Activated CD4-positive, alpha-beta memory T cell treated with anti-CD3 and anti-CD28 coated beads for 36 hours (primary cell): Measurements from ENCODE around the gene CDK14. TPM values are rescaled to one million over a fixed set of nuclear protein-coding genes. Genes with fewer than 3 reads are reported as not detected.

Experiments used
- CTCF ChIA-PET: fragments of 350-600 bp; sonication (Branson Sonifier 250); formaldehyde crosslinking; loops from one replicate; lab custom pipeline; 2021; ENCODE audit warnings: antibody characterized with exemption, inconsistent platforms; lab: Charles Lee
- POLR2A ChIA-PET: fragments of 350-600 bp; sonication (Branson Sonifier 250); formaldehyde crosslinking; loops from one replicate; lab custom pipeline; 2021; ENCODE audit warnings: antibody characterized with exemption; lab: Charles Lee
- DNase-seq: peaks from one replicate; pipeline ENCODE4 v3.0.0-alpha.2; 2020
- H3K27ac Mint-ChIP-seq: one replicate; pipeline ENCODE4 v1.8.0; 2021; ENCODE audit warnings: mixed read lengths
- H3K27me3 Mint-ChIP-seq: one replicate; pipeline ENCODE4 v1.8.0; 2021; ENCODE audit warnings: mixed read lengths
- H3K36me3 Mint-ChIP-seq: one replicate; pipeline ENCODE4 v1.8.0; 2021; ENCODE audit warnings: mixed read lengths
- H3K4me1 Mint-ChIP-seq: one replicate; pipeline ENCODE4 v1.8.0; 2021; ENCODE audit warnings: low read depth, mixed read lengths
- H3K4me3 Mint-ChIP-seq: one replicate; pipeline ENCODE4 v1.8.0; 2021; ENCODE audit warnings: mild to moderate bottlenecking, mixed read lengths
- H3K9me3 Mint-ChIP-seq: one replicate; pipeline ENCODE4 v1.8.0; 2021; ENCODE audit warnings: mixed read lengths
- intact Hi-C: fragments of 100-400 bp; cut with micrococcal nuclease; formaldehyde crosslinking; loops from one replicate; pipeline ENCODE4 v1.15.1; 2023
- total RNA-seq, 2 experiments: library from RNA; stranded (reverse); gene quantifications; one replicate each; pipeline ENCODE4 v1.2.3, GENCODE V29; 2021

The CDK14 gene
- total RNA-seq, 2 experiments from 2014 or later: not detected

- no peaks in the 10 kb centered on the region for H3K4me1 Mint-ChIP-seq
- intact Hi-C loops: no loop called here
Observed at GRCh38 chr7:90894122-90894521, 298.0 kb downstream of the CDK14 start.

GRCh38 chr7:90896458-90896857, 300.3 kb downstream of the CDK14 start:
- ChIA-PET CTCF (no interaction called here), POLR2A (no interaction called here)
- DNase-seq: no peak
- Mint-ChIP-seq H3K4me1 (no peaks in the 10 kb centered on the region), H3K36me3 (no peaks in the 10 kb centered on the region), H3K9me3 (peaks cover 3% of the 10 kb centered on the region), H3K4me3 (no peak overlapping the region), H3K27me3 (no peaks in the 10 kb centered on the region), H3K27ac (no peak overlapping the region)
- intact Hi-C loops: no loop called here

More at GRCh38 chr7:90894122-90894521, 298.0 kb downstream of the CDK14 start:
- H3K27me3 Mint-ChIP-seq: no peaks in the 10 kb centered on the region
- DNase-seq: no peak
- POLR2A ChIA-PET: no interaction called here
- H3K9me3 Mint-ChIP-seq: peaks cover 3% of the 10 kb centered on the region
- no peaks in the 10 kb centered on the region for H3K36me3 Mint-ChIP-seq
- CTCF ChIA-PET: no interaction called here
- no peak overlapping the region for H3K4me3 Mint-ChIP-seq
- H3K27ac Mint-ChIP-seq: no peak overlapping the region

- Mint-ChIP-seq H3K27ac (no peak overlapping the region), H3K27me3 (no peaks in the 10 kb centered on the region), H3K4me1 (no peaks in the 10 kb centered on the region), H3K36me3 (no peaks in the 10 kb centered on the region), H3K9me3 (peaks cover 2% of the 10 kb centered on the region), H3K4me3 (no peak overlapping the region)
- intact Hi-C loops: no loop called here
- ChIA-PET POLR2A (no interaction called here), CTCF (no interaction called here)
- no peak for DNase-seq
Observed at GRCh38 chr7:90897961-90898469, 301.9 kb downstream of the CDK14 start.

GRCh38 chr7:90900628-90901356, 304.7 kb downstream of the CDK14 start:
- Mint-ChIP-seq H3K4me1 (no peaks in the 10 kb centered on the region), H3K36me3 (no peaks in the 10 kb centered on the region), H3K9me3 (no peaks in the 10 kb centered on the region), H3K27me3 (no peaks in the 10 kb centered on the region), H3K4me3 (no peak overlapping the region), H3K27ac (no peak overlapping the region)
- no peak for DNase-seq
- ChIA-PET CTCF (no interaction called here), POLR2A (no interaction called here)
- intact Hi-C loops: no loop called here

DNA sequence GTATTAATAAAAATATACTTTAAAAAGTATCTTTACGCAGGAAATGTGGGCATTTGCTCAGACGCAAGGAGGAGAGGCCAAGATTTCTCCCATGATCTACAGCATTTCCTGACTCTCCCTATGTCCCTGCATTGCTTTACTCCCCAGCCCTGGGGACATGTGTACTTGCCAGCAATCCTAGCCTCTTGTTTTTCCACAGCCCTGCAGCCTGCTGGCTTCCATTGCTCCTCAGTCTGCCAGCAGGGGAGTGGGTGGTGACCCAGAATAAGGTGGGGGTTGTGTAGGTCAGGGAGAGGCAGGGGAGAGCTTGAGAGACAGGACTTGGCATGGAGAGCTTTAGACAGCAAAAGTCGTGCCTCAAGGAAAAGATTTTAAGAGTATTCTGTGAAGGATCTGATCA, 307.7 kb downstream of the CDK14 start:
- no peak overlapping the region for H3K4me3 Mint-ChIP-seq
- no peaks in the 10 kb centered on the region for H3K4me1 Mint-ChIP-seq
- DNase-seq: no peak

DNA sequence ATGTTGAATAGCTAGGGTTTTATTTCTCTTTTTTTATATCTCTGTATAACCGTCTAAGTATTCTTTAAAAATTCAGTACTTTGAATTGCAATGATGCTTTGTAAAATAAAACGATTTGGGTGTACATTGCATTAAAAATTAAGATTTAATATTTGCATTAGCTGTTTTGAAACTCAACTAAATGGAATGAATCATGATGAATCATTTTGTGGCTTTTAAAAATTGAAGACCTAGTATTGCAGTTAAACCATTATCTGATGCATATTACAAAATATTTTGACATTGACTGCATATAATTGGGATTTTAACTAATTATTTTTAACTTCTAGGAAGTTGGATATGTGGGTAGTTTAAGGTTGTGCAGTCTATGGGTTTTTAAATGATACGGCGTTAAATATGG, 314.0 kb downstream of the CDK14 start:
- no peak for DNase-seq
- Mint-ChIP-seq H3K9me3 (no peaks in the 10 kb centered on the region), H3K27me3 (no peaks in the 10 kb centered on the region), H3K27ac (no peak overlapping the region), H3K4me1 (no peaks in the 10 kb centered on the region), H3K36me3 (no peaks in the 10 kb centered on the region), H3K4me3 (no peak overlapping the region)
- CTCF ChIA-PET: no interaction called here
- intact Hi-C loops: no loop called here
- POLR2A ChIA-PET: no interaction called here

More for the DNA sequence above, 307.7 kb downstream of the CDK14 start:
- Mint-ChIP-seq H3K27ac (no peak overlapping the region), H3K27me3 (no peaks in the 10 kb centered on the region), H3K36me3 (no peaks in the 10 kb centered on the region), H3K9me3 (no peaks in the 10 kb centered on the region)
- CTCF ChIA-PET: no interaction called here
- intact Hi-C loops: no loop called here
- POLR2A ChIA-PET: no interaction called here

DNA sequence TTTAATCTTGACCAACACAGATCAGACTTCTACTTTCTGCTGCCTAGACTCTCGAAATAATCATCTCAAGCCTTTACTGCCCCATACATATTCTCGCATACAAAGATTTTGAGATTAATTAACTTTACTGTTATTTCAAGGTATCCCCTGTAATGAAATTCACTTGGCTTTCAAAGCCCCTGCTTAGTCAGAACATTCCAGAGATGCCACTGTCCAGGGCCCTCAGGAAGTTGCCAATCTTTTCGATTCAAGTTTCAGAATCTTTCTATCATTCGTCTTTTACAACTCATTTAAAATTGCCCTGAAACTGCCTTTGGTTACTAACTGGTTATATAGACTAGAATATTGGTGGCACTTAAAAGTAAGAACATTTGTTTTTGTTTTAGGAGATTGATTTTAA, 320.2 kb downstream of the CDK14 start:
- Mint-ChIP-seq H3K27ac (no peak overlapping the region), H3K9me3 (no peaks in the 10 kb centered on the region), H3K36me3 (no peaks in the 10 kb centered on the region), H3K4me3 (no peak overlapping the region), H3K4me1 (no peaks in the 10 kb centered on the region), H3K27me3 (no peaks in the 10 kb centered on the region)
- ChIA-PET CTCF (no interaction called here), POLR2A (no interaction called here)
- intact Hi-C loops: no loop called here
- no peak for DNase-seq

- Mint-ChIP-seq H3K4me3 (no peak overlapping the region), H3K4me1 (no peaks in the 10 kb centered on the region), H3K27ac (no peak overlapping the region), H3K36me3 (no peaks in the 10 kb centered on the region), H3K27me3 (no peaks in the 10 kb centered on the region), H3K9me3 (no peaks in the 10 kb centered on the region)
- POLR2A ChIA-PET: no interaction called here
- CTCF ChIA-PET: no interaction called here
- intact Hi-C loops: no loop called here
- no peak for DNase-seq
Observed at GRCh38 chr7:90917539-90917938, 321.4 kb downstream of the CDK14 start.

- H3K27ac Mint-ChIP-seq: no peak overlapping the region
- intact Hi-C loops: no loop called here
- H3K4me3 Mint-ChIP-seq: no peak overlapping the region
- H3K36me3 Mint-ChIP-seq: no peaks in the 10 kb centered on the region
- ChIA-PET POLR2A (no interaction called here), CTCF (no interaction called here)
- no peaks in the 10 kb centered on the region for H3K4me1 Mint-ChIP-seq
- H3K27me3 Mint-ChIP-seq: no peaks in the 10 kb centered on the region
- DNase-seq: no peak
- H3K9me3 Mint-ChIP-seq: no peaks in the 10 kb centered on the region
Observed at GRCh38 chr7:90918303-90918702, 322.2 kb downstream of the CDK14 start.

DNA sequence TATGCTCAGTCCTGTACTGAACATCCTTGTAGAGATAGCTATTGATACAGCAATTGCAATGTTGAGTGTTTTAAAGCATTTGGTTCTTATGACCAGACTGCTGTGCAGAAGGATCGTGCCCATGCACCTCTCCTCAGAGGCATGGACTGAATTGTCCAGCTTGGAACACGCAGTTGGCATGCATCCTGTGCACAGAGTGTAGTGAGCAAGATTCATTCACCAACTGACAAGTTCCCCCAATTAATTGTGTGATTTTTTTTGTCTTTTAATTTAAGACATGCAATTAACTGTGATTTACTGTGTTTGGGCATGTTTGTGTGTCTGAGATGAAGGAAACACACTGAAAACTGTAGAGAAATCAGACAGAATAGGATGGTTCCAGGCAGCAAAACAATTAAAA, 323.7 kb downstream of the CDK14 start:
- POLR2A ChIA-PET: no interaction called here
- H3K36me3 Mint-ChIP-seq: no peaks in the 10 kb centered on the region

DNA sequence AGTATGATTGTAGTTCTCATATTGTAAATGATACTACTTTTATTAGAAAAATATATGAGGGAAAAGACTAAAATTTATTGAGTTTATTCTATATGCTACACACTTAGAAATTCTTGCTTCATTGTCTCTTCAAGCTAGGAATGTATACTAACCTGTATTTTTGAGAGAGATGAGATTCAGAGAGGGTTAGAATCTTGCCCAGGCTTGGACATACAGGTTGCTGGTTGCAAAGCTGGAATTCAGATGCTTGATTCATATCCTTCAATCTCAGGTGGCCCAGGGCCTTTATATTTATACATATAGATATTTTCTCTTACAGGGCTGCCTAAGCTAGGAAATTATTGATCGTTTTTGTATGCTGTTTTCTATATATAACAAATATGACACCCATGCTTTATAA, 324.2 kb downstream of the CDK14 start:
- no peak for DNase-seq
- intact Hi-C loops: no loop called here
- Mint-ChIP-seq H3K27me3 (no peaks in the 10 kb centered on the region), H3K4me1 (no peaks in the 10 kb centered on the region), H3K27ac (no peak overlapping the region), H3K4me3 (no peak overlapping the region), H3K36me3 (no peaks in the 10 kb centered on the region), H3K9me3 (peaks cover 2% of the 10 kb centered on the region)
- CTCF ChIA-PET: interaction anchor here (0.6 kb wide), 1 partner anchor 16 kb away, joined by 3 read pairs; no protein-coding TSS in a partner anchor
- POLR2A ChIA-PET: no interaction called here

More for the DNA sequence above, 323.7 kb downstream of the CDK14 start:
- DNase-seq: no peak
- peaks cover 2% of the 10 kb centered on the region for H3K9me3 Mint-ChIP-seq
- intact Hi-C loops: no loop called here
- no peak overlapping the region for H3K4me3 Mint-ChIP-seq
- H3K27me3 Mint-ChIP-seq: no peaks in the 10 kb centered on the region
- CTCF ChIA-PET: no interaction called here
- no peak overlapping the region for H3K27ac Mint-ChIP-seq
- no peaks in the 10 kb centered on the region for H3K4me1 Mint-ChIP-seq

DNA sequence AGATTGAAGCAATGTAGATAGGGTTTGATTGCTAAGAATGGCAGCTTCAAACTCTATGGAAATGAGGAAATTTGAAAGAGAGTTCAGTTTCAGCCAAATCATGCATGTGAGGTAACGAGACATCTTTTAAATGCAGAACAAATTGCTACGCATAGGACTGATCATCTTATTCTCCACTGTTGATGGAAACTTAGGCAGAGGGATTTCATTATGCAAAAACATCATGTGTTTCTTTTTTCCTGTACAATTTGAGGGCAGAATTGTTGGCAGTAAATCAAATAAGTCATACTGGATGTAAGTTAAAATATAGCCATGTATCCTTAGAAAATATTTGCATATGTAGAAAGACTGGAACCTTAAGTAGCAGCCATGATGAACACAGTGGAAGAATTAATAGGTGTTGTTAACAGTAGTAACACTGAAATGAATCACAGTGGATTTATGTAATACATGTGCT, 327.4 kb downstream of the CDK14 start:
- intact Hi-C loops: no loop called here
- Mint-ChIP-seq H3K4me1 (no peaks in the 10 kb centered on the region), H3K36me3 (no peaks in the 10 kb centered on the region), H3K27me3 (no peaks in the 10 kb centered on the region), H3K9me3 (peaks cover 2% of the 10 kb centered on the region), H3K4me3 (no peak overlapping the region), H3K27ac (no peak overlapping the region)
- no peak for DNase-seq
- CTCF ChIA-PET: no interaction called here
- POLR2A ChIA-PET: interaction anchor here (0.7 kb wide), 1 partner anchor 28 kb away, joined by 3 read pairs; no protein-coding TSS in a partner anchor
